ENCODE results near the gene OSBPL10.

Gene OSBPL10

GRCh38 chr3:31900583-31900982 lies 80.5 kb downstream of the OSBPL10 start:
- Histone ChIP-seq H3K9ac (ENCODE audit: low read length in 5 of 5) (no peak overlapping the region), H3K27ac (ENCODE audit: low read depth, low read length) (no peak overlapping the region), H3K4me1 (ENCODE audit: control insufficient read depth in 5 of 5, insufficient read depth in 5 of 5, low read length in 5 of 5) (peaks cover 0 to 15% (median 0%) of the 10 kb centered on the region in 5 donors), H3K9me3 (ENCODE audit: control insufficient read depth in 5 of 5, low read length in 5 of 5) (no peaks in the 10 kb centered on the region), H3K36me3 (ENCODE audit: control insufficient read depth in 5 of 5, insufficient read depth in 5 of 5, low read length in 5 of 5) (no peaks in the 10 kb centered on the region), H3K4me3 (ENCODE audit: low read depth in 1 of 5, low read length in 5 of 5) (no peak overlapping the region), H3K27me3 (ENCODE audit: control insufficient read depth in 5 of 5, insufficient read depth in 4 of 5, low read length in 5 of 5) (no peaks in the 10 kb centered on the region)

GRCh38 chr3:31896648-31897433 lies 84.2 kb downstream of the OSBPL10 start:
- H3K4me1 ChIP-seq (ENCODE audit: control insufficient read depth in 5 of 5, insufficient read depth in 5 of 5, low read length in 5 of 5) = peaks cover 0 to 5% (median 0%) of the 10 kb centered on the region in 5 donors

GRCh38 chr3:31896026-31896425 lies 85.0 kb downstream of the OSBPL10 start:
- no peak overlapping the region for H3K9ac ChIP-seq (ENCODE audit: low read length in 5 of 5)

More at GRCh38 chr3:31896648-31897433, 84.2 kb downstream of the OSBPL10 start:
- Histone ChIP-seq H3K9me3 (ENCODE audit: control insufficient read depth in 5 of 5, low read length in 5 of 5) (no peaks in the 10 kb centered on the region), H3K9ac (ENCODE audit: low read length in 5 of 5) (no peak overlapping the region), H3K27ac (ENCODE audit: low read depth, low read length) (no peak overlapping the region), H3K4me3 (ENCODE audit: low read depth in 1 of 5, low read length in 5 of 5) (no peak overlapping the region), H3K27me3 (ENCODE audit: control insufficient read depth in 5 of 5, insufficient read depth in 4 of 5, low read length in 5 of 5) (no peaks in the 10 kb centered on the region), H3K36me3 (ENCODE audit: control insufficient read depth in 5 of 5, insufficient read depth in 5 of 5, low read length in 5 of 5) (no peaks in the 10 kb centered on the region)

GRCh38 chr3:31895471-31895870 lies 85.6 kb downstream of the OSBPL10 start:
- H3K27ac ChIP-seq (ENCODE audit: low read depth, low read length) = no peak overlapping the region

More at GRCh38 chr3:31896026-31896425, 85.0 kb downstream of the OSBPL10 start:
- H3K4me3 ChIP-seq (ENCODE audit: low read depth in 1 of 5, low read length in 5 of 5) = no peak overlapping the region
- peaks cover 0 to 3% (median 0%) of the 10 kb centered on the region in 5 donors for H3K4me1 ChIP-seq (ENCODE audit: control insufficient read depth in 5 of 5, insufficient read depth in 5 of 5, low read length in 5 of 5)
- no peaks in the 10 kb centered on the region for H3K27me3 ChIP-seq (ENCODE audit: control insufficient read depth in 5 of 5, insufficient read depth in 4 of 5, low read length in 5 of 5)
- H3K36me3 ChIP-seq (ENCODE audit: control insufficient read depth in 5 of 5, insufficient read depth in 5 of 5, low read length in 5 of 5) = no peaks in the 10 kb centered on the region
- H3K9me3 ChIP-seq (ENCODE audit: control insufficient read depth in 5 of 5, low read length in 5 of 5) = no peaks in the 10 kb centered on the region
- H3K27ac ChIP-seq (ENCODE audit: low read depth, low read length) = no peak overlapping the region

GRCh38 chr3:31892916-31893573 lies 88.0 kb downstream of the OSBPL10 start:
- no peak overlapping the region for H3K9ac ChIP-seq (ENCODE audit: low read length in 5 of 5)
- no peak overlapping the region for H3K4me3 ChIP-seq (ENCODE audit: low read depth in 1 of 5, low read length in 5 of 5)
- H3K9me3 ChIP-seq (ENCODE audit: control insufficient read depth in 5 of 5, low read length in 5 of 5) = peaks cover 0 to 2% (median 0%) of the 10 kb centered on the region in 5 donors
- H3K36me3 ChIP-seq (ENCODE audit: control insufficient read depth in 5 of 5, insufficient read depth in 5 of 5, low read length in 5 of 5) = no peaks in the 10 kb centered on the region
- no peak overlapping the region for H3K27ac ChIP-seq (ENCODE audit: low read depth, low read length)
- no peaks in the 10 kb centered on the region for H3K27me3 ChIP-seq (ENCODE audit: control insufficient read depth in 5 of 5, insufficient read depth in 4 of 5, low read length in 5 of 5)
- H3K4me1 ChIP-seq (ENCODE audit: control insufficient read depth in 5 of 5, insufficient read depth in 5 of 5, low read length in 5 of 5) = no peaks in the 10 kb centered on the region

More at GRCh38 chr3:31895471-31895870, 85.6 kb downstream of the OSBPL10 start:
- no peaks in the 10 kb centered on the region for H3K27me3 ChIP-seq (ENCODE audit: control insufficient read depth in 5 of 5, insufficient read depth in 4 of 5, low read length in 5 of 5)
- H3K9ac ChIP-seq (ENCODE audit: low read length in 5 of 5) = no peak overlapping the region
- peaks cover 0 to 2% (median 0%) of the 10 kb centered on the region in 5 donors for H3K4me1 ChIP-seq (ENCODE audit: control insufficient read depth in 5 of 5, insufficient read depth in 5 of 5, low read length in 5 of 5)
- H3K36me3 ChIP-seq (ENCODE audit: control insufficient read depth in 5 of 5, insufficient read depth in 5 of 5, low read length in 5 of 5) = no peaks in the 10 kb centered on the region
- H3K9me3 ChIP-seq (ENCODE audit: control insufficient read depth in 5 of 5, low read length in 5 of 5) = no peaks in the 10 kb centered on the region
- no peak overlapping the region for H3K4me3 ChIP-seq (ENCODE audit: low read depth in 1 of 5, low read length in 5 of 5)

- no peaks in the 10 kb centered on the region for H3K4me1 ChIP-seq (ENCODE audit: control insufficient read depth in 5 of 5, insufficient read depth in 5 of 5, low read length in 5 of 5)
- no peaks in the 10 kb centered on the region for H3K27me3 ChIP-seq (ENCODE audit: control insufficient read depth in 5 of 5, insufficient read depth in 4 of 5, low read length in 5 of 5)
- no peaks in the 10 kb centered on the region for H3K36me3 ChIP-seq (ENCODE audit: control insufficient read depth in 5 of 5, insufficient read depth in 5 of 5, low read length in 5 of 5)
- no peak overlapping the region for H3K4me3 ChIP-seq (ENCODE audit: low read depth in 1 of 5, low read length in 5 of 5)
- H3K27ac ChIP-seq (ENCODE audit: low read depth, low read length) = no peak overlapping the region
- H3K9me3 ChIP-seq (ENCODE audit: control insufficient read depth in 5 of 5, low read length in 5 of 5) = peaks cover 0 to 4% (median 0%) of the 10 kb centered on the region in 5 donors
- H3K9ac ChIP-seq (ENCODE audit: low read length in 5 of 5) = no peak overlapping the region
Observed at GRCh38 chr3:31892500-31892899, 88.6 kb downstream of the OSBPL10 start.

GRCh38 chr3:31891876-31892455 lies 89.1 kb downstream of the OSBPL10 start:
- peaks cover 0 to 4% (median 0%) of the 10 kb centered on the region in 5 donors for H3K9me3 ChIP-seq (ENCODE audit: control insufficient read depth in 5 of 5, low read length in 5 of 5)
- no peaks in the 10 kb centered on the region for H3K36me3 ChIP-seq (ENCODE audit: control insufficient read depth in 5 of 5, insufficient read depth in 5 of 5, low read length in 5 of 5)
- no peak overlapping the region for H3K4me3 ChIP-seq (ENCODE audit: low read depth in 1 of 5, low read length in 5 of 5)
- H3K4me1 ChIP-seq (ENCODE audit: control insufficient read depth in 5 of 5, insufficient read depth in 5 of 5, low read length in 5 of 5) = no peaks in the 10 kb centered on the region
- no peak overlapping the region for H3K27ac ChIP-seq (ENCODE audit: low read depth, low read length)
- H3K27me3 ChIP-seq (ENCODE audit: control insufficient read depth in 5 of 5, insufficient read depth in 4 of 5, low read length in 5 of 5) = no peaks in the 10 kb centered on the region
- H3K9ac ChIP-seq (ENCODE audit: low read length in 5 of 5) = no peak overlapping the region

- peaks cover 0 to 4% (median 0%) of the 10 kb centered on the region in 5 donors for H3K9me3 ChIP-seq (ENCODE audit: control insufficient read depth in 5 of 5, low read length in 5 of 5)
- H3K4me1 ChIP-seq (ENCODE audit: control insufficient read depth in 5 of 5, insufficient read depth in 5 of 5, low read length in 5 of 5) = no peaks in the 10 kb centered on the region
- no peaks in the 10 kb centered on the region for H3K36me3 ChIP-seq (ENCODE audit: control insufficient read depth in 5 of 5, insufficient read depth in 5 of 5, low read length in 5 of 5)
- no peak overlapping the region for H3K27ac ChIP-seq (ENCODE audit: low read depth, low read length)
- H3K4me3 ChIP-seq (ENCODE audit: low read depth in 1 of 5, low read length in 5 of 5) = no peak overlapping the region
- H3K9ac ChIP-seq (ENCODE audit: low read length in 5 of 5) = no peak overlapping the region
- no peaks in the 10 kb centered on the region for H3K27me3 ChIP-seq (ENCODE audit: control insufficient read depth in 5 of 5, insufficient read depth in 4 of 5, low read length in 5 of 5)
Observed at GRCh38 chr3:31890742-31891469, 90.2 kb downstream of the OSBPL10 start.

GRCh38 chr3:31890007-31890406 lies 91.1 kb downstream of the OSBPL10 start:
- no peaks in the 10 kb centered on the region for H3K27me3 ChIP-seq (ENCODE audit: control insufficient read depth in 5 of 5, insufficient read depth in 4 of 5, low read length in 5 of 5)
- peaks cover 0 to 4% (median 0%) of the 10 kb centered on the region in 5 donors for H3K9me3 ChIP-seq (ENCODE audit: control insufficient read depth in 5 of 5, low read length in 5 of 5)
- no peak overlapping the region for H3K4me3 ChIP-seq (ENCODE audit: low read depth in 1 of 5, low read length in 5 of 5)
- no peak overlapping the region for H3K9ac ChIP-seq (ENCODE audit: low read length in 5 of 5)
- H3K36me3 ChIP-seq (ENCODE audit: control insufficient read depth in 5 of 5, insufficient read depth in 5 of 5, low read length in 5 of 5) = no peaks in the 10 kb centered on the region
- H3K27ac ChIP-seq (ENCODE audit: low read depth, low read length) = no peak overlapping the region
- no peaks in the 10 kb centered on the region for H3K4me1 ChIP-seq (ENCODE audit: control insufficient read depth in 5 of 5, insufficient read depth in 5 of 5, low read length in 5 of 5)

Data from subcutaneous abdominal adipose tissue (tissue), 5 donors.